Glutamatergic neuron (in vitro differentiated cells): ENCODE results near the gene ALDH9A1. TPM values are rescaled to one million over a fixed set of nuclear protein-coding genes. Genes with fewer than 3 reads are reported as not detected.

Experiments
- DNase-seq: peaks from one replicate; pipeline ENCODE4 v3.0.0; 2022
- H3K27ac Mint-ChIP-seq: one replicate; pipeline ENCODE4 v1.8.0; 2020; ENCODE audit warnings: mild to moderate bottlenecking, mixed read lengths, inconsistent platforms; ENCODE audit not compliant: unreplicated experiment
- H3K27me3 Mint-ChIP-seq: one replicate; pipeline ENCODE4 v1.8.0; 2020; ENCODE audit warnings: mild to moderate bottlenecking, moderate library complexity, mixed read lengths, inconsistent platforms; ENCODE audit not compliant: unreplicated experiment
- H3K36me3 Mint-ChIP-seq: one replicate; pipeline ENCODE4 v1.8.0; 2020; ENCODE audit warnings: mild to moderate bottlenecking, mixed read lengths, inconsistent platforms; ENCODE audit not compliant: unreplicated experiment
- H3K4me1 Mint-ChIP-seq: one replicate; pipeline ENCODE4 v1.8.0; 2020; ENCODE audit warnings: mild to moderate bottlenecking, low read depth, mixed read lengths, inconsistent platforms; ENCODE audit not compliant: unreplicated experiment
- H3K4me3 Mint-ChIP-seq: one replicate; pipeline ENCODE4 v1.8.0; 2020; ENCODE audit warnings: mild to moderate bottlenecking, mixed read lengths, inconsistent platforms; ENCODE audit not compliant: unreplicated experiment
- H3K9me3 Mint-ChIP-seq: one replicate; pipeline ENCODE4 v1.8.0; 2020; ENCODE audit warnings: mild to moderate bottlenecking, moderate library complexity, mixed read lengths, inconsistent platforms; ENCODE audit not compliant: unreplicated experiment
- total RNA-seq: library from RNA; stranded (reverse); fragmentation: NEBNext Ultra II Directional; extraction: Animal tissue kit (Norgen Biotek cat#: 25700); gene quantifications from one replicate; pipeline ENCODE4 v1.2.1, GENCODE V29; 2021; ENCODE audit not compliant: unreplicated experiment
- TF ChIP-seq, protein P1 (sequence below): fragments of 200-600 bp; sonication (generic); IDR thresholded peaks from one replicate; pipeline ENCODE4 v1.5.0; 2021; ENCODE audit not compliant: partially characterized antibody, unreplicated experiment

The ALDH9A1 gene
- total RNA-seq, 1 donor from 2014 or later, result 19.8 TPM

DNA sequence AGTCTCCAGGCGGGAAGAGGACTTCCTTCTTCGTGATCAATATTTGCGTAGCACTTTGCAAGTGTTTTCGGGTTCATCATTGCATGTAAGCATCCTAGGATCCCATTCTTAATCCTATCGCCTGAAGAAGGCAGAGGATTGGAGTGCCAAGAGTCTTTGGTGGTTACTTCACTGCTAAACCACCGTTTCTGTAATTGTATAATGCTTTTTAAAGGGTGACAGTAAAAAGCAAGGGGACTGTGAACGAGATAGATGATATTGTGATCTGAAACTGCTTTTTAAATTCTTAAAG, 345 bp upstream of the ALDH9A1 start:
- no peaks in the 10 kb centered on the region for H3K9me3 Mint-ChIP-seq
- no peaks in the 10 kb centered on the region for H3K36me3 Mint-ChIP-seq
- peak overlapping the region; percentile 25 for H3K27ac Mint-ChIP-seq
- H3K4me1 Mint-ChIP-seq, result peaks cover 9% of the 10 kb centered on the region
- peak overlapping the region; percentile 92 for H3K4me3 Mint-ChIP-seq
- no peak for DNase-seq
- TF ChIP-seq, protein P1, sequence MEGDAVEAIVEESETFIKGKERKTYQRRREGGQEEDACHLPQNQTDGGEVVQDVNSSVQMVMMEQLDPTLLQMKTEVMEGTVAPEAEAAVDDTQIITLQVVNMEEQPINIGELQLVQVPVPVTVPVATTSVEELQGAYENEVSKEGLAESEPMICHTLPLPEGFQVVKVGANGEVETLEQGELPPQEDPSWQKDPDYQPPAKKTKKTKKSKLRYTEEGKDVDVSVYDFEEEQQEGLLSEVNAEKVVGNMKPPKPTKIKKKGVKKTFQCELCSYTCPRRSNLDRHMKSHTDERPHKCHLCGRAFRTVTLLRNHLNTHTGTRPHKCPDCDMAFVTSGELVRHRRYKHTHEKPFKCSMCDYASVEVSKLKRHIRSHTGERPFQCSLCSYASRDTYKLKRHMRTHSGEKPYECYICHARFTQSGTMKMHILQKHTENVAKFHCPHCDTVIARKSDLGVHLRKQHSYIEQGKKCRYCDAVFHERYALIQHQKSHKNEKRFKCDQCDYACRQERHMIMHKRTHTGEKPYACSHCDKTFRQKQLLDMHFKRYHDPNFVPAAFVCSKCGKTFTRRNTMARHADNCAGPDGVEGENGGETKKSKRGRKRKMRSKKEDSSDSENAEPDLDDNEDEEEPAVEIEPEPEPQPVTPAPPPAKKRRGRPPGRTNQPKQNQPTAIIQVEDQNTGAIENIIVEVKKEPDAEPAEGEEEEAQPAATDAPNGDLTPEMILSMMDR, result no peak
- H3K27me3 Mint-ChIP-seq, result peaks cover 3% of the 10 kb centered on the region

DNA sequence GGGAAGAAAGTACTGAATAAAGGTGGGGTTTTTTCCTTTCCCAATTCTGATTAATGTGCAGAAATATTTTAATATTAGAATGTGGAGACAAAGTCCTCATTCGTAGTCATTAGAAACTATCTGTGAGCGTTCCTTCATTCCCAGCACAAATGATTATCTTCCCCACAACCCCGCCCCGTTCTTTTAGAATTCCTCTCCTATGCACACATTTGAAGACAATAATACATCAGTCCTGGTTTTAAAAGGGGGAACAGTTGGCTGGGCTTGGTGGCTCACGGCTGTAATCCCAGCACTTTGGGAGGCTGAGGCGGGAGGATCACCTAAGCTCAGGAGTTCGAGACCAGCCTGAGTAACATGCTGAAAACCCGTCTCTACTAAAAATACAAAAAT, 876 bp downstream of the ALDH9A1 start:
- DNase-seq, result no peak
- Mint-ChIP-seq H3K27ac (peak overlapping the region; percentile 68), H3K9me3 (no peaks in the 10 kb centered on the region), H3K4me1 (peaks cover 9% of the 10 kb centered on the region), H3K4me3 (peak overlapping the region; percentile 92), H3K27me3 (peaks cover 3% of the 10 kb centered on the region), H3K36me3 (no peaks in the 10 kb centered on the region)
- TF ChIP-seq, protein P1, result no peak

DNA sequence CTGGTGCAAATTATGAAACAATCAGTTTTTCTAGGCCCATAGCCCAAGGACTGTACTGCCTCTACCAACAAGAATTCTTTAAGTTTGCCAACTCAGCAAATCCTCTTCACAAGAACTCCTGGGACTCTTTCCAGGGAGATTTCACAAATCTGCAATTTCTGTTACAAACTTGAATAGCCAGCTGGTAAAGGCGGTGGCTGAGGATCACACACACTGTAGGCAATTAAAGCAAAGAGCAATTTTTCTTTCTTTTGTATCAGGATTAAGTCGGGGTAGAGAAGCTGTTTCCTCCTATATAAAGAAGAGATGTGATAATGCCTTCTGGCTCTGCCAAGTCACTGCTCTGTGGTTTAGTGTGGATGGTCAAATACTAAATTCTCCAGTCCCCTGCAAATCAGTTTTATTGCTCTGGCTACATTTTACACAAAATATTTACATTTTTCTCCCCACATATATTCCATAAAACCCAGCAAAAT, 1.7 kb downstream of the ALDH9A1 start:
- Mint-ChIP-seq H3K4me3 (peak overlapping the region; percentile 64), H3K27me3 (peaks cover 2% of the 10 kb centered on the region), H3K36me3 (no peaks in the 10 kb centered on the region), H3K9me3 (no peaks in the 10 kb centered on the region), H3K27ac (no peak overlapping the region), H3K4me1 (peaks cover 9% of the 10 kb centered on the region)
- DNase-seq, result no peak
- TF ChIP-seq, protein P1, result no peak

DNA sequence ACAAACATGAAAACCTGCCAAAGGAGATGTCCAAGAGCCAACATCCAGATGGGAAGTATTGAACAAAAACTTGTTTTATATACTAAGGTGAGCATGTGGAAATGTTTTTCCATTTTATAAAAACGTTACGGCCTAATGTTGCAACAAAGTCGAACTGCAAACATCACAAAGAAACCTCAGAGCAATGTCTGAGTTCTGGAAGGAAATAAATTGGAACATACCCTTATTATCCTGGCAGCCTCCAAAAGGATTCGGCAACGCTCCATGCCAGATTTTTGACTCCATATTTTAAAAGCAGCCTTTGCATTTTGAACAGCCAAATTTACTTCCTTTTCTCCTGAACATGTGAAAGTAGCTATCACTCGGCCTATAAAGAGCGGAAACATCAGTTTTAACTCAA, 3.3 kb downstream of the ALDH9A1 start:
- no peaks in the 10 kb centered on the region for H3K9me3 Mint-ChIP-seq
- H3K36me3 Mint-ChIP-seq, result peaks cover 7% of the 10 kb centered on the region
- H3K4me1 Mint-ChIP-seq, result peaks cover 9% of the 10 kb centered on the region
- no peak overlapping the region for H3K4me3 Mint-ChIP-seq
- TF ChIP-seq, protein P1, result no peak
- no peak for DNase-seq
- no peaks in the 10 kb centered on the region for H3K27me3 Mint-ChIP-seq
- H3K27ac Mint-ChIP-seq, result no peak overlapping the region

GRCh38 chr1:165688046-165688445, 10.3 kb downstream of the ALDH9A1 start:
- DNase-seq, result no peak
- Mint-ChIP-seq H3K27ac (no peak overlapping the region), H3K4me3 (no peak overlapping the region), H3K4me1 (no peaks in the 10 kb centered on the region), H3K36me3 (peaks cover 15% of the 10 kb centered on the region), H3K27me3 (peaks cover 2% of the 10 kb centered on the region), H3K9me3 (no peaks in the 10 kb centered on the region)
- TF ChIP-seq, protein P1, result no peak
